HG03108 (cell line): ENCODE measurements around the gene SELP.
"Not testable (repeated sequence)": the region's sequence is repeated elsewhere in the genome, so short reads cannot be mapped to it uniquely, and the experiment has no call there.

Experiments
- ATAC-seq: cut with Tn5 transposase; IDR thresholded peaks from one replicate; pipeline ENCODE4 v1.9.1; 2021; ENCODE audit warnings: moderate library complexity; ENCODE audit not compliant: unreplicated experiment

Gene SELP

DNA sequence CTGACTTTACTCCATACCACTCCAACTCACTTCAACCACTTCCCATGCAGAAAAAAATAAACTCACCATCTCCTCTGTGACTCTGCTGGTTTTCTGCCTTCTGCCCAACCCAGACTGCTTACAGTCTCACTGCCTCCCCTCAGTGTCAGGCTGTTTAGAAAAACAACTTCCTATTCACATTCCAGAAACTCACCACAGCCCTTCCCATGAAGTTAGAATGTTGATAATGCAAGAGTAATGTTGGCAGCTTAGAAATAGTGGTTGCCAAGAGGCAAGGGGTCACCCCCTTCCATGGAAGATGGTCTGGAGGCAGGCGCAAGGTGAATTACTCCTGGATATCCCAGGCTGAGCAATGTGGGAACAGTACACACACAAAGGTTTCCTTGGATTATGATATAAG is at the start of gene SELP:
Gene SELP (minus strand): TSS at position 119 of the 400 bp plus-strand sequence. CDS start 50 bp downstream, at position 69.
- ATAC-seq, result no peak

DNA sequence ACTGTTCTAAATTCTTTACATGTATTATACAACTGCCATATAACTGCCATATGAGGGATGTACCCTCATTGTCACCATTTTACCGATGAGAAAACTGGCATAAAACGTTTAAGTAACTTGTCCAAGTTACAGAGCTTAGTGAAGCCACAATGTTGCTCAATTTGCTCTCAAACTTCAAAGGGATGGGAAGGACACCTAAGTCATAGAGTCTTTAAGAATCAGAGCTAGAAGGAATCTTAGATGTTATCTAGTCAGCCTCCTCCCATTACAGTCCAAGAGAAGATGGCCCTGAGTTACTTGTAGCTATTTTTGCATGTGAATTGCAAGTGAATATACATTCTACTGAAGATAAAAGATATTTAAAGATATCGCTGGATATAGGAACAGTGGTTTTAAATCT is 49.8 kb upstream of the SELP start:
- ATAC-seq, result no peak

DNA sequence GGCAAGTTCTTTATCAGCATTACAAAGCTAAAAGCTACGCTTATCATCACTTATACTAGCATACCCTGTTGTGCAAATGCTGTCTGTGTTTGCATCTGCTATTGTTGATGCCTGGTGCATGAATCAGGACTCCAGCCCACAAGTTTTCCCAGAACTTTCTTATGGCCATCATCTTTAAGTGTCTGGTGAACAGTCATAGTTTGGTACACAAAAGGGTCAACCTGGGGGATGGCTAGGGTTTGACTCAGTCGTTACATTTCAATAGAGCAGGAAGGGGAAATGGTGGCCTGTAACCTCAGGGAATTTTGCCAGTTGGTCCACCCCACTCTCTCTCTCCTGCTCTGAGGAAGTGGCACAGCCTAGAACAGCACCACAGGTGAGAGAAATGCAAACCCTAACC is 46.1 kb upstream of the SELP start:
- no peak for ATAC-seq

DNA sequence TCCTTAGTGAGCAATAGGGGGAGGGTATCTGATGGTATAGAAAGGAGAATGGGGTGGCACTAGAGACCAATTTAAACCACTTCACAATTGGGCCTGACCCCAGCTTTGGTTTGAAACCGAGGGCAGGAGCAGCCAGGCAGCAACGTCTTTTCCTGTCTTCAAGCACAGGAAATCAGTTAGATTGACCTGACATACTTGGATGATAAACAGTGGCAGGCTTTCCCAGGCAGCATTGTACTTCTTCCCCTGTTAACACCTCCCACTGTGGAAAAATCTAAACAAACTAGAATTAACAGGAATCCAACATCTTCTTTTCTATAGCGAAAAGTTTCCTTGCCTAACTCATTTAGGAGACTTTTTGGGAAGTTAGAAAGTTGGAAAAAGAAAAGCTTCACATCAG is 40.9 kb upstream of the SELP start:
- no peak for ATAC-seq

DNA sequence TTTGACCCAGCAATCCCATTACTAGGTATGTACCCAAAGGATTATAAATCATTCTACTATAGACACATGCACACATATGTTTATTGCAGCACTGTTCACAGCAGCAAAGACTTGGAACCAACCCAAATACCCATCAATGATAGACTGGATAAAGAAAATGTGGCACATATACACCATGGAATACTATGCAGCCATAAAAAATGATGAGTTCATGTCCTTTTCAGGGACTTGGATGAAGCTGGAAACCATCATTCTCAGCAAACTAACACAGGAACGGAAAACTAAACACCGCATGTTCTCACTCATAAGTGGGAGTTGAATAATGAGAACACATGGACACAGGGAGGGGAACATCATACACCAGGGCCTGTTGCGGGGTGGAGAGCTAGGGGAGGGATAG is 40.3 kb upstream of the SELP start:
- ATAC-seq, result not testable (repeated sequence)

DNA sequence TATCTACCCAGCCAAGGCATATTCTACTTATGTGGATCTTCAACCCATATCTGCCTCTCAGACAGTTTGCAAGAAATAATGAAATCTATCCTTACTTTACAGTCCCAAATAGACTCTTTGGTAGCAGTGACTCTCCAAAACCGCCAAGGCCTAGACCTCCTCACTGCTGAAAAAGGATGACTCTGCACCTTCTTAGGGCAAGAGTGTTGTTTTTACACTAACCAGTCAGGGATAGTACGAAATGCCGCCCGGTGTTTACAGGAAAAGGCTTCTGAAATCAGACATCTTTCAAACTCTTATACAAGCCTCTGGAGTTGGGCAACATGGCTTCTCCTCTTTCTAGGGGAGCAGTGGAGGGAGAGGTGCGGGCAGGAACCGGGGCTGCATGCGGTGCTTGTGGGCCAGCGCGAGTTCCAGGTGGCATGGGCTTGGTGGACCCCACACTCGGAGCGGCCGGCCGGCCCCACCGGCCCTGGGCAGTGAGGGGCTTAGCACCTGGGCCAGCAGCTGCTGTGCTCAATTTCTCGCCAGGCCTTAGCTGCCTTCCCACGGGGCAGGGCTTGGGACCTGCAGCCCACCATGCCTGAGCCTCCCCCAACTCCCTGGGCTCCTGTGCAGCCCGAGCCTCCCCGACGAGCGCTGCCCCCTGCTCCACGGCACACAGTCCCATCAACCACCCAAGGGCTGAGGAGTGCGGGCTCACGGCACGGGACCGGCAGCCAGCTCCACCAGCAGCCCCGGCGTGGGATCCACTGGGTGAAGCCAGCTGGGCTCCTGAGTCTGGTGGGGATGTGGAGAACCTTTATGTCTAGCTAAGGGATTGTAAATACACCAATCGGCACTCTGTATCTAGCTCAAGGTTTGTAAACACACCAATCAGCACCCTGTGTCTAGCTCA is 38.0 kb upstream of the SELP start:
- not testable (repeated sequence) for ATAC-seq

DNA sequence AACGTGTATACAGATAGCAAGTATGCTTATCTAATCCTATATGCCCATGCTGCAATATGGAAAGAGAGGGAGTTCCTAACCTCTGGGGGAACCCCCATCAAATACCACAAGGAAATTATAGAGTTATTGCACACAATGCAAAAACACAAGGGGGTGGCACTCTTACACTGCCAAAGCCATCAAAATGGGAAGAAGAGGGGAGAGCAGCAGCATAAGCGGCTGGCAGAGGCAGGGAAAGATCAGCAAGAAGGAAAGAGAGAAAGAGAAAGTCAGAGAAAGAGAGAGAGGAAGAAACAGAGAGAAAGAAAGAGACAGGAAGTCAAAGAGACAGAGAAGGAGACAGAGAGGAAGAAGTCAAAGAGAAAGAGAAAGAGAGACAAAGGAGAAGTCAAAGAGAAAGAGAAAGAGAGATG is 37.3 kb upstream of the SELP start:
- not testable (repeated sequence) for ATAC-seq

DNA sequence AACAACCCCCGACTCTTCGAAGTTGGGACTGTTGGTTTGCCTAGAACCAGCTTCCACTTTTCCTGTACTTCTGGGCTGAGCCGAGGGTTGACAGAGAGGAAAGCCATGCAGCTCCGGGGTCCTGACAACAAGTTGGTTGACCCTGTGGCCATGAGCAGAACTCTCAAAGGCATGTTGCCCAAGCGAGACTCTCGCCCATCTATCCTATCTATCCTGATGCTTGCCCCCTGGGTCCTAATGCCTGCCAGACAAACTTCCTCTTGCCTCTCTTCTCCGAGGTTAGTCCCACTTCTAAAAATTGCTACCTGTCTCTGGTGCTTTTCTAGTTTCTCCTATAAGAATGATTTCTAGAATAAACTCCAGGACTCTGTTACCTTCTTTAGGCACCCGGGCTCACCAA is 32.8 kb upstream of the SELP start:
- not testable (repeated sequence) for ATAC-seq

DNA sequence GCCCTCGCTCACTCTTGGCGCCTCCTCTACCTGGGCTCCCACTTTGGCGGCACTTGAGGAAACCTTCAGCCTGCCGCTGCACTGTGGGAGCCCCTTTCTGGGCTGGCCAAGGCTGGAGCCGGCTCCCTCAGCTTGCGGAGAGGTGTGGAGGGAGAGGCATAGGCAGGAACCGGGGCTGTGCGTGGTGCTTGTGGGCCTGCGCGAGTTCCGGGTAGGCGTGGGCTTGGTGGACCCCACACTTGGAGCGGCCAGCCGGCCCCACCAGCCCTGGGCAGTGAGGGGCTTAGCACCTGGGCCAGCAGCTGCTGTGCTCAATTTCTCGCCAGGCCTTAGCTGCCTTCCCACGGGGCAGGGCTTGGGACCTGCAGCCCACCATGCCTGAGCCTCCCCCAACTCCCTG is 31.1 kb upstream of the SELP start:
- ATAC-seq, result not testable (repeated sequence)

DNA sequence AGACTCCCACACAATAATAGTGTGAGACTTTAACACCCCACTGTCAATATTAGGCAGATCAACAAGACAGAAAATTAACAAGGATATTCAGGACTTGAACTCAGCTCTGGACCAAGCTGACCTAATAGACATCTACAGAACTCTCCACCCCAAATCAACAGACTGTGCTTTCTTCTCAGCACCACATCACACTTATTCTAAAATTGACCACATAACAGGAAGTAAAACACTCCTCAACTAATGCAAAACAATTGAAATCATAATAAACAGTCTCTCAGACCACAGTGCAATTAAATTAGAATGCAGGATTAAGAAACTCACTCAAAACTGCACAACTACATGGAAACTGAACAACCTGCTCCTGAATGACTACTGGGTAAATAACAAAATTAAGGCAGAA is 28.9 kb upstream of the SELP start:
- ATAC-seq, result not testable (repeated sequence)

DNA sequence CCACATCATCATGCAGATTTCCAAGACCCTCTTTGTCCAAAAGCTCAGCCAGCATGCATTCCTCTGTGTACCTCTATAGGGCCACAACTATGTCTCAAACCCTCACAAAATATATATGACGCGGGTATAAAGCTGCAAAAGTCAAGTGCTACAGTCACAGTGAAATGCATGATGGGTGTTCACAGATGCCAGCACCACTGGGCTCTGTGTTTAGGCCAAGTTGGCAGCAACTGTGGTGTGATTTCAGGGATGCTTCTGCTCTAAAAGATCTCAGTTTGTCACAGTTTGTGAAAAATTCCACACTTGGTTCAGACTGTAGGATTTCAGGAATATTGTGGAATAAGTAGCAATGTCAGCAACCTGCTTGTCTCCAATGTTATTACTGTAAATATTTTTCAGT is 23.9 kb upstream of the SELP start:
- ATAC-seq, result no peak

DNA sequence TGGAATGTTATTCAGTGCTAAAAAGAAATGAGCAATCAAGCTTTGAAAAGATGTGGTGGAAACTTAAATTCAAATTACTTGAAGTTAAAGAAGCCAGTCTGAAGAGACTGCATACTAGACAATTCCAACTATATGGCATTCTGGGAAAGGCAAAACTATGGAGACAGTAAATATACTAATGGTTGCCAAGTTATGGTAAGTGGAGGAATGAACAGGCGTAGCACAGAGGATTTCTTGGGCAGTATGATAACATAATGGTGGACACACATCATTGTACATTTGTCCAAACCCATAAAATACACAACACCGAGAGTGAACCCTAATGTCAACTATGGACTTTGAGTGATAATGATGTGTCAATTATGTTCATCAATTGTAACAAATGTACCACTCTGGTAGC is 21.1 kb upstream of the SELP start:
- no peak for ATAC-seq

DNA sequence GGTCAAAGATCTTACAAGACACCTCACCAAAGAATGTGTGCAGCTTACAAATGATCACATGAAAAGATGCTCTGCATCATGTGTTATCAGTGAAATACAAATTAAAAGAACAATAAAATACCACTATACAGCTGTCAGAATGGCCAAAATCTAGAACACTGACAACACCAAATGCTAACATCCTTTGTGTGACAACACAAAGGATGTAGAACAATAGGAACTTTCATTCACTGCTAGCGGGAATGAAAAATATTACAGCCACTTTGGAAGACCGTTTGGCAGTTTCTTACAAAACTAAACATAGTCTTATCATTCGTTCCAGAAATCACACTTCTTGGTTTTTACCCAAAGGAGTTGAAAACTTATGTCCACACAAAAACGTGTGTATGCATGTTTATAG is 20.6 kb upstream of the SELP start:
- ATAC-seq, result no peak

DNA sequence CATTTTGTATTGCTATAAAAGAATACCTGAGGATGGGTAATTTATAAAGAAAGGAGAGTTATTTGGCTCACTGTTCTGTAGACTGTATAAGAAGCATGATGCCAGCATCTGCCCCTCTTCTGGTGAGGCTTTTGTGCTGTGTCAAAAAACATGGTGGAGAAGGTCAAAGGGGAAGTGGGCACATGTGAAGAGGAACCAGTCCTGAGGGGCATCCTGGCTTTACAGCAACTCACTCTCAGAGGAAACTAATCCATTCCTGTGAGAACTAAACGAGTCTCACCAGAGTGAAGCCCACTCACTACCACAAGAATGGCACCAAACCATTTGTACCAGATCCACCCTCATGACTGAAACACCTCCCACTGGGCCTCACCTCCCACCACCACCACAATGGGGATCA is 18.8 kb upstream of the SELP start:
- ATAC-seq, result no peak

DNA sequence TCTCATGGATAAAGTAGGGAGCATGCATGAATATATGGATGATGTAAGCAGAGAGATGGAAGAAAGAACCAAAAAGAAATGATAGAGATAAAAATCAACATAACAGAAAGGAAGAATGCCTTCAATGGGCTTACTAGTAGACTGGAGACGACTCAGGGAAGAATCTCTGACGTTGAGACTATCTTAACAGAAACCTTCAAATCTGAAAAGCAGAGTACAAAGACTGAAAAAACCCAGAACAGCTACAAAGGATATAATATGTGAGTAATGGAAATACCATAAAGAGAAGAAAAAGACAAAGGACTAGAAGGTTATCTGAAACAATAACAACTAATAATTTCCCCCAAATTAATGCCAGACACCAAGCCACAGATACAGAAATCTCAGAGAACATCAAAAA is 18.3 kb upstream of the SELP start:
- no peak for ATAC-seq

DNA sequence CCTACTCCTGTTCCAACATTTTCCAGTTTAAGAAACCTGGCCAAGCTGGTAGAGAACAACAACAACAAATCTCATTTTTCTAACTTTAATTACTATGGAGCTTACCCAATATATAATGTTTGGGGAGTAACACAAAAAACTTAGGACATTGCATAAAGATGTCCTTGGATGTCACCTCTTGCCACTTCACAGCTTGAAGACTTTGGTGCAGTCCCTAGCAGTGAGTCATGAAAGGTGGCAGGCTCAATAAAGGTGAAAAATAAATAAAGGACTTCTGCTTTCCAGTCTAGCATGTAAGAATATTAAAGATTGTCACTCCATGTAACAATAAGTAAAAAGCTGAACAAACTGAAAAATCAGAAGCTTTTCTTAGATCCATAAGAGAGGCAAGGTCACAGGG is 17.6 kb upstream of the SELP start:
- no peak for ATAC-seq

DNA sequence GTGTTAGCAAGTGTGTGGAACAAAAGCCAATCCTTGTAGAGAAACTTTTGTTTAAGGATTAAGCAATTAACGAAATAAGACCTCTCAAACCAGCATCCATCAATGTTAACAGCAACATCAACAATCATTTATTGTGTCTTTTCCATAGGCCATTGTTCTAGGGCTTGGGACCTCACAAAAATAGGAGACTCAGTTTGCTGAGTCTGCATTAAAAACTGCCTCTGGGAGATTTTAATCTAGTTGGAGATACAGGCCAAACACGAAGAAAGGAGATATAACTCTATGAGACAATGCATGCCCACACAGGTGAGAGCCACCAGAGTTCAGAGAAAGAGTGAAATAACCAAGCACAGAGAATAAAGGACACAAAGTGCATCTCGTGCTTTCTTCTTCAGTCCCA is 14.4 kb upstream of the SELP start:
- no peak for ATAC-seq

DNA sequence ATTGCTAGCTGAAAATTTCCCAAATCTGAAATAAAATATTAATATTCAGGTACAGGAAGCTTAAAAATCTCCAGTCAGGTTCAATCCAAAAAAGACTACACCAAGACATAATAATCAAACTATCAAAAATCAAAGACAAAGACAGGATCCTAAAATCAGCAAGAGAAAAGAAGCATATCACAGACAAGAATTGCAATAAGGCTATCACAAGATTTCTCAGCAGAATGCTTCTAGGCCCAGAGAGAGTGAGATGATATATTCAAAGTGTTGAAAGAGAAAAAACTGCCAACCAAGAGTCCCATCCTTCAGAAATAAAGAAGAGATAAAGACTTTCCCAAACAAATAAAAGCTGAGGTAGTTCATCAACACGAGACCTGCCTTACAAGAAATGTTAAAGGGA is 5.0 kb upstream of the SELP start:
- no peak for ATAC-seq

DNA sequence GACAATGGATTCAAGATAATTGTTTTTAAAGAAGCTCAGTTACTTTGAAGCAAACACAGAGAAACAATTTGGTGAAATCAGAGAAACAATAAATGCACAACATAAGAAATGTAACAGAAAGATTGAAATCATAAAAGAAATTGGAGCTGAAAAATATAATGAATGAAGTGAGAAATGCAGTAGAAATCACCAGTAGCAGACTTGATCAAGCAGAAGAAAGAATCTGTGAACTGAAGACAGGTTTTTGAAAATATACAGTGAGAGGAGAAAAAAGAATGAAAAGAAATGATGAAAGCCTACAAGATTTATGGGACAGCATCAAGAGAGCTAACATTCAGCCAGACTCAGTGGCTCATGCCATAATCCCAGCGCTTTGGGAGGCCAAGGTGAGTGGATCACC is 4.2 kb upstream of the SELP start:
- no peak for ATAC-seq

DNA sequence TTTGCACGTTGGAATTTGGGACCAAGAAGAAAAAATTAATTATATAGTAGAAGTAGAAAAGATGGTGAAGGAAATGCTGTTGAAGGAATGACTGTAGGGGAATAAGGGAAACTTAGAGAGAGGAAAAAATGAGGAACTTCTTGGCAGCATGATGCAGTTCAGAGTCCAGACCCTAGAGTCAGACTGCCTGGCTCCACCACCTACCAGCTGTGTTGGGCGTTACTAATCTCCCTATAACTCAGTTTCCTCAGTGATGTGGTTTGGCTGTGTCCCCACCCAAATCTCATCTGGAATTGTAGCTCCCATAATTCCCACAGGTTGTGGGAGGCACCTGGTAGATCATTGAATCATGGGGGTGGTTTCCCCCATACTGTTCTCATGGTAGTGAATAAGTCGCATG is 1.3 kb upstream of the SELP start:
- no peak for ATAC-seq

DNA sequence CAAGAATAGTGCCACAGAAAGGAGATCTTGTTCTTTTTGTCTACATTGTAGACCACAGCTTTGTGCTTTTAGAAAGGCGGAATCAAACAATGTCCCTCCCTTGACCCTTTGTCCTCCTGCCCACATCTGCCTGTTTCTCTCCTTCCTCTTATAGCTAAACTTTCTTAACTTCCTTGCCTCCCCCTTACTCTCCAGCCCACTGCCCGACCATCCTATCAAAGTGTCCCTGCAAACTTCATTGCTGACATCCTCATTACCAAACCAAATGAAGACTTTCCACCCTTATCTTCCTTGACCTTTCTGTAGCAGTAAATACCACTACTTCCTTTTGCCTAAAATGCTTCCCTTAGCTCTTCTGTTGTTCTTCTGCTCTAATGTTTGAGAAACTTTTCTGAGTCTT is 5.0 kb downstream of the SELP start:
- ATAC-seq, result no peak

DNA sequence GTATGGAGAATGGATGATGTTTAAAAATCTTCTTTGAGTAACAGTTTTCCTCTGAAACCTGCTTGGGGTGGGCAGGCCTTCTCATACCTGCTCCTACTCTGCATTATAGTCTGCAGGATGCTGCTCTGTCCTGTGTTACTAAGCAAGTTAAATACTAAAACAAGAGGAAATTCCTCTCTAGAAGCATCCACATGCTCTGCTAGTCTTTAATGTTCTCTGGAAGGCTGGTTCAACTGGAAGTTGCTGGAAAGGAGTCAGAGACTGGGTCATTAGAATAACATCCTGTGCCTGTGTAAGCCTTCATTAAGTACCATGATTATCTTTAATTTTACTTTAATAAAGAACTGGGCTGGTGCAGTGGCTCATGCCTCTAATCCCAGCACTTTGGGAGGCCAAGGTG is 5.8 kb downstream of the SELP start:
- no peak for ATAC-seq
